GM12801 (cell line): ENCODE results near the gene ORC3.

Source experiments
- TF ChIP-seq, protein P1 (sequence below): IDR thresholded peaks from one replicate; pipeline ENCODE4 v1.5.1; 2011; ENCODE audit warnings: control low read depth; ENCODE audit not compliant: insufficient read length; ENCODE audit errors: extremely low read depth

Gene ORC3

DNA sequence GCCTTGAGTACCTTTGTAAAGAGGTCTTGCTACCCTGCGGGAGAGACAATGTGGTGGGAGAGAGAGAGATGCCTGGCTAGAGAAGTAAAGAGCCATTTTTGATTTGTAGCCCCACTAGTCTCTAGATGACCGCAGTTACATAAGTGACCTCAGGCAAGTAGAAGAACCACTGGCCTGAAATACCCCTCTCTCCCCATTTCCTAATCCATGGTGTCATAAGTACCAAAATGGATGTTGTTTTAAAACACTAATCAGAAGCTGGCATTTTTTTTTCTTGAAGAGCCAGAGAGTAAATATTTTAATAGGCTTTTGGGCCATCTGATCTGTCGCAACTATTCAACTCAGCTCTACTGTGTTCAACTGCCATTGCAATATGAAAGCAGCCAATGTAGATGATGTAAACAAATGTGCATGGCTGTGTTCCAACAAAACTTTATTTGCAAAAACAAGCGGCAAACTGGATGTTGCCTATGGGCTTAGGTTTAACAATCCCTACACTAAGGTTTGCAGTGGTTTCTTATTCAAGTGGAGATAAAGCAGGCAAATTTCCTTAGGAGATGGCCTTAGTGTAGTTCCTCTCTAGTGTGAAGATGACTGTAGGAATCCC lies 36.7 kb upstream of the ORC3 start:
- TF ChIP-seq, protein P1, sequence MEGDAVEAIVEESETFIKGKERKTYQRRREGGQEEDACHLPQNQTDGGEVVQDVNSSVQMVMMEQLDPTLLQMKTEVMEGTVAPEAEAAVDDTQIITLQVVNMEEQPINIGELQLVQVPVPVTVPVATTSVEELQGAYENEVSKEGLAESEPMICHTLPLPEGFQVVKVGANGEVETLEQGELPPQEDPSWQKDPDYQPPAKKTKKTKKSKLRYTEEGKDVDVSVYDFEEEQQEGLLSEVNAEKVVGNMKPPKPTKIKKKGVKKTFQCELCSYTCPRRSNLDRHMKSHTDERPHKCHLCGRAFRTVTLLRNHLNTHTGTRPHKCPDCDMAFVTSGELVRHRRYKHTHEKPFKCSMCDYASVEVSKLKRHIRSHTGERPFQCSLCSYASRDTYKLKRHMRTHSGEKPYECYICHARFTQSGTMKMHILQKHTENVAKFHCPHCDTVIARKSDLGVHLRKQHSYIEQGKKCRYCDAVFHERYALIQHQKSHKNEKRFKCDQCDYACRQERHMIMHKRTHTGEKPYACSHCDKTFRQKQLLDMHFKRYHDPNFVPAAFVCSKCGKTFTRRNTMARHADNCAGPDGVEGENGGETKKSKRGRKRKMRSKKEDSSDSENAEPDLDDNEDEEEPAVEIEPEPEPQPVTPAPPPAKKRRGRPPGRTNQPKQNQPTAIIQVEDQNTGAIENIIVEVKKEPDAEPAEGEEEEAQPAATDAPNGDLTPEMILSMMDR, result no peak

- TF ChIP-seq, protein P1, result no peak
These were observed 34.4 kb upstream of the ORC3 start for GRCh38 chr6:87555506-87555905.

GRCh38 chr6:87558446-87558845 lies 31.5 kb upstream of the ORC3 start:
- TF ChIP-seq, protein P1, result no peak

DNA sequence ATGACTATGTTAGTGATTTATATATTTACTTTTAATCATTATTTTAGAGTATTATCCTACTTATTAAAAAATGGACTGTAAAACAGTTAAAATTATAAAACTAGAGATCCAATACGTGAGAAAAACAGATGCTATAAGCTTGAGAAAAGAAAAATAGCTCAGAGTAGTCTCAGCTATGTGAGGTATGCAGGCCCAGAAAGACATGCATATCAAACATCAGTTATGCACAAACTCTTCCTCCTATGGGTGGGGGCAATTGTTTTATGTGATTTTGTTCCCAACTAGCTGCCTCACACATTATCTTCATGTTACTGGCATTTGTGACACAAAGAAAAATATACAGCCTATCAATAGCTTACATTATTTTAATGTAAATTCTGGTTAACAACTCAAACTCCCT lies 28.9 kb upstream of the ORC3 start:
- TF ChIP-seq, protein P1, result no peak

GRCh38 chr6:87572021-87572420 lies 17.9 kb upstream of the ORC3 start:
- TF ChIP-seq, protein P1, result no peak

DNA sequence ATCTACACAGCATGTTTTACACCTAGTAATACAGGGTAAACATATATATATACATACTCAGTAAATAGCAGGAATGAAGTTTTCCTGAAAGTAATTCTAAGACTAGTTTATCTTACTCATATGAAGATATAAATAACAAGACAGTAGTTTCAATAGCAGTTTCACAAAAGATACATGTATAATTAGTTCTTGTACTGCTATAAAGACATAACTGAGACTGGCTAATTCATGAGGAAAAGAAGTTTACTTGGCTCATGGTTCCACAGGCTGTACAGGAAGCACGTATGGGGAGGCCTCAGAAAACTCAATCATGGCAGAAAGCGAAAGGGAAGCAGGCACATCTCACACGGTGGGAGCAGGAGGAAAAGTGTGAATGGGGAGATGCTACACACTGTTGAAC lies 17.1 kb upstream of the ORC3 start:
- TF ChIP-seq, protein P1, result no peak

GRCh38 chr6:87573307-87574024 lies 16.5 kb upstream of the ORC3 start:
- TF ChIP-seq, protein P1, result no peak
